NCI-H128 (cell line): ENCODE results near the gene ANGPTL8.

ENCODE experiments used
- DNase-seq: peaks from one replicate; lab custom pipeline; 2025; ENCODE audit not compliant: unreplicated experiment; lab: John Stamatoyannopoulos, UW

The ANGPTL8 gene

DNA sequence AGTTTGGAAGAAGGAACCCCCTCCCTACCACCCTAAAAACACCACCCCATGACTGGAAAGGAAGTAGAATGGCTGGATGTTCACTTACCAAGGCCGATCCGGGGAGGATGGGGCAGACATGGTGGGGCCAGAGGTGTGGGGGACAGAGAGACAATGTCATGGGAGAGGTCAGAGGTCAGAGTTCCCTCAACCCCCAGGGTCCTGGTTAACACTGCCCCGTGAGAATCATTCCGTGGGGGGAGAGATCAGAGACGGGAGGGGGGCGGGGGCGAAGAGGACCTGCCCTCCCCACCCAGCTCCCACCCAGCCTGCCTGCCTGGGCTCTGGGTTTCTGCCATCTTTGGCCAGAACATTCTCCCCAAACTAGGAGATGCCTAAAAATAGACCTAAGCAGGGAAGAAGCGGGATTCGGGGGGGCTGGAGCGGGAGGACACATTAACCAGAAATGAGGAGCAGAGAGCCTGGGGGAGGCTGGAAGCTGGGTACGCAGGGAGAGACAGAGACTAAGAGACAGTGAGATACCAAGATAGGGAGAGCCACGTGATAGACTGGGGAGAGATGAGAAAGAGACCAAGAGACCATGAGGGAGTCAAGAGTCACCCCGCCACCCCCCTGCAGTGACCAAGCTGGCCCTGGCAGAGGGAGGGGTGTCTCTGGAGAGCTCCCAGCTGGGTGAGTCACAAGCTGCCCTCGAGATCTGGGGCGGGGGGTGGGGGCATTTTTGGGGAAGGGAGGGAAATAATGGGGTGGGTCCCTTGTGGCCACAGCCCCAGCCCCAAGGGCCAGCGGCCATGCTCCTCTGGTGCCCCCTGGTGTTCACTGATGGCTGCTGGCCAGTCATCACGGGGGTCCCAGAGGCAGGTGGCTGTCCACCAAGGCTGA is 36.0 kb upstream of the ANGPTL8 start:
- DNase-seq, result no peak

DNA sequence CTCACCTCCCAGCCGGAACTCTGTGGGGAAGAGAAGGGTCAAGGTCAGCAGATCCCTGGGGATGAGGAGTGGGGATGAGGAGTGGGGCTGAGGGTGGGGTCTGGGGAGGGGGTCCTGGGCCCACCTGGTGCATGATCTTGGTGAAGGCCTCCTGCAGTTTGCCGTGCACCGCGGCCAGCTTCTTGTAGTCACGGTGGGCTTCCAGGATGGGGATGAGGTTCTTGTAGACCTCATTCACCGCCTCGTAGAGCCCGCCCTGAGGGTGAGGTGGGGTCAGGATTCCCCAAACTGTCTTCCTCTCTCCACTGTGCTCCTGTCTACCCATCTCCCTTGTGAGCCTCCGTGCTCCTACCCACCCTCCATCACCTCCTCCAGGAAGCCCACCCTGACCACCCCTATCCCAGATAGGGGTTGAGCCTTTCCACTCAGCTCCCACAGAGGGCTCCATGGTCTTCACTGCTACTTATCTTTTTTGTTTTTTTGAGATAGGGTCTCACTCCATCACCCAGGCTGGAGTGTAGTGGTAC is 35.3 kb upstream of the ANGPTL8 start:
- no peak for DNase-seq

DNA sequence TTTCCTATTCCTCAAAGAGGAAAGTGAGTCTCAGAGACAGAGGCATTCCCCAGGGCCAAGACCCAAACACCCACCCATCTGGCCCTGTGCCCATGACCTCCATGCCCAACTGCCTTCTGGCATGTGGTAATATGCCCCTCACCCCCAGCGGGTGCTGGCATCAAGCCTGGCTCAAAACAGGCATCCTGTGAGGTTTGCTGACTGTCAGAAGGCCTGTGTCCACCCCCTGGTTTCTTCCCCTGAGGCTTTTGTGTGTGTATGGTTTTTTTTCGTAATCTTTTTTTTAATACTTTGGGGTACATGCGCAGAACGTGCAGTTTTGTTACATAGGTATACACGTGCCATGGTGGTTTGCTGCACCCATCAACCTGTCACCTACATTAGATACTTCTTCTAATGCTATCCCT is 34.5 kb upstream of the ANGPTL8 start:
- no peak for DNase-seq

DNA sequence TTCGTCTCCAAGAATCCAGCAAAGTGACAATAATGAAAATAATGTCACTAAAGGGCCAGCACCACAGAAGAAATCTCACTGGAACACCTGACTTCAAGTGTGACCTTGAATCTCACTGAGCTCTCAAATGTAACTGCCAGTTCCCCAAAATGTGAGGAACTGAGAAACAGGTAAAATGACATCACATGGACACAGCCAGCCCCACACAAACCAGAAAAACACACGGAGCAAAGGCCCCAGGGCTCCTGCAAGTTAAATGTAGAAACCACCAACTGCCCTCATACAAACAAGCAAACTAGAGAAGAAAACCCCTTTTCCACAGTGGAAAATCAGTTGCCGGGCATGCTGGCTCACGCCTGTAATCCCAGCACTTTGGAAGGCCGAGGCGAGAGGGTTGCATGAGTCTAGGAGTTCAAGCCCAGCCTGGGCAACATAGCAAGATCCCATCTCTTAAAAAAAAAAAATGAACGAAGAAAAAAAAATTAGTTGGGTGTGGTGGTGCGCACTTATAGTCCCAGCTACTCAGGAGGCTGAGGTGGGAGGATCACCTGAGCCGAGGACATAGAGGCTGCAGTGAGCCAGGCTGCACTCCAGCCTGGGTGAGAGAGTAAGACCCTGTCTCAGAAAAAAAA is 33.4 kb upstream of the ANGPTL8 start:
- no peak for DNase-seq

DNA sequence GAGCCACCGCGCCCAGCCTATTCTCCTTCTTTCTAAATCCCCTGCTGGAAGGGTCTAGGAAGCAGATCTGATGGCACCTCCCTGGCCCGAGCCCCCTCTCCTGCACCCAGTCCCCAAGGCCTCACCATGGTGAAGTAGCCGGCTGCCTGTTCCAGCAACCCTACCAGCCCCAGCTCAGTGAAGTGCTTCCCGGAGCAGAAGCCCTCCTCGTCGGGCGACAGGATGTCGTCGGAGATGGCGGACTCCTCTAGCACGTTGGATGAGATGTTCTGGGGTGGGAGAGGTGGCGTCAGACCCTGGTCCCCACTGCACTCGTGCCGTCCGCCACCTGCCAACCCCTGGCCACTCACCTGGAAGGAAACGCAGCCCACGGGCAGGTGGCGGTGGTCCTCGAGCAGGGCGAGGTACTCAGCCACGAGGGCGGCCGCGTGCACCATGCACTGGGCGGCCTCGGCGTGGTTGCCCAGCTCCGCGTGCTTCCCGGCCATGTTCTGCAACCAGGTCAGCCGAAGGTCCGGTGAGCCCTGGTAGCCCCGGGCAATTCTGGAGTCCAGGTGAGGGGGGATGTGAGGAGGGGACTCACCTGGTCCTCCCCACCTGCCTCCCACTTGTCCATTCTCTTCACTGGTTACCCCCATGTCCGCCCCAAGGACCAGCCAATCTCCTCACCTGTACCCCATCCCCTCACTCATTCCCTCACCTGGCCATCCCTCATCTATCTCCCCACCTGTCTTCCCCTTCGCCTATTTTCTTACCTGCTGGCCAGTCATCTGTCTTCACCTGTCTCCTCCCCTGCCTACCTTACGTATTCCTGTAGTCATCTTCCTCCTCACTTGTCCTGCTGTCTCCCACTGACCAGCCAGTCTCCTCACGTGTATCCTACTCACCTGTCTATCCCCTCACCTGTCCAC is 30.6 kb upstream of the ANGPTL8 start:
- DNase-seq, result no peak

DNA sequence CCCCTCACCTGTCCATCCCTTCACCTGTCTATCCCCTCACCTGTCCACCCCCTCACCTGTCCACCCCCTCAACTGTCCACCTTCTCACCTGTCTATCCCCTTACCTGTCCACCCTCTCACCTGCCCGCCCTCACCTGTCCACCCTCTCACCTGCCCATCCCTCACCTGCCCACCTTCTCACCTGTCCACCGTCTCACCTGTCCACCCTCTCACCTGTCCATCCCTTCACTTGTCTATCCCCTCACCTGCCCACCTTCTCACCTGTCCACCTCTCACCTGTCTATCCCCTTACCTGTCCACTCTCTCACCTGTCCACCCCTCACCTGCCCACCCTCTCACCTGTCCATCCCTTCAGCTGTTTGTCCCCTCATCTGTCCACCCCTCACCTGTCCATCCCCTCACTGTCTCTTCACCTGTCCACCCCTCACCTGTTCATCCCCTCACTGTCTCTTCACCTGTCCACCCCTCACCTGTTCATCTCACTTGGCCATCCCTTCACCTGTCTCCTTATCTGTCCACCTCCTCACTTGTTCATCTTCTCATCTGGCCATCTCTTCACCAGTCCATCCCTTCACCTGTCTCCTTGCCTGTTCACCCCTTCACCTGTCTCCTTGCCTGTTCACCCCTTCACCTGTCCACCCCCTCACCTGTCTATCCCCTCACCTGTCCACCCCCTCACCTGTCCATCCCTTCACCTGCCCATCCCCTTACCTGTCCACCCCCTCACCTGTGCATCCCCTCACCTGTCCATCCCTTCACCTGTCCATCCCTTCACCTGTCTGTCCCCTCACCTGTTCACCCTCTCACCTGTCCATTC is 29.4 kb upstream of the ANGPTL8 start:
- DNase-seq, result no peak

DNA sequence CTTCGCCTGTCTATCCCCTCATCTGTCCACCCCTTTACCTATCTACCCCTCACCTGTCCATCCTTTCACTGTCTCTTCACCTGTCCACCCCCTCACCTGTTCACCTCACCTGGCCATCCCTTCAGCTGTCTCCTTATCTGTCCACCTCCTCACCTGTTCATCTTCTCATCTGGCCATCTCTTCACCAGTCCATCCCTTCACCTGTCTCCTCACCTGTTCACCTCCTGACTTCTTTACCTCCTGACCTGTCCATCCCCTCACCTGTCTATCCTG is 28.8 kb upstream of the ANGPTL8 start:
- no peak for DNase-seq

DNA sequence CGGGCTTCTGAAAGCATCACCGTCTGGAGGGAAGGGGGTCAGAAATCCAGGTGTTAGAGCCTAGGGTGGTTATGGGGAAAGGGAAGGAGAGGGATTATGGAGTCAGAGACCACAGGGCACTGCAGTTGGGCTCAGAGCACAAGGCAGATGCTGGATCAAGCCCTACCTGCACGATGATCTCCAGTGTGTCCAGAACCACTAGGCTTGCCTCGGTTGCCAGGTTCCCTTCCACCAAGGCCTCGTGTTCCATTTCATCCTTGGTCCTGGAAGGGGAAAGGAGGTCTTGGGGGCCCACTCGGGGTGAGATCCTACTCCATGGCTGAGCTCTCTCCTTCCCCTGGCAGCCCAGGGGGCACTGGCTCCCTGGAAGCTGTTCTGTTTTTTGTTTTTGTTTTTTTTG is 25.0 kb upstream of the ANGPTL8 start:
- no peak for DNase-seq

DNA sequence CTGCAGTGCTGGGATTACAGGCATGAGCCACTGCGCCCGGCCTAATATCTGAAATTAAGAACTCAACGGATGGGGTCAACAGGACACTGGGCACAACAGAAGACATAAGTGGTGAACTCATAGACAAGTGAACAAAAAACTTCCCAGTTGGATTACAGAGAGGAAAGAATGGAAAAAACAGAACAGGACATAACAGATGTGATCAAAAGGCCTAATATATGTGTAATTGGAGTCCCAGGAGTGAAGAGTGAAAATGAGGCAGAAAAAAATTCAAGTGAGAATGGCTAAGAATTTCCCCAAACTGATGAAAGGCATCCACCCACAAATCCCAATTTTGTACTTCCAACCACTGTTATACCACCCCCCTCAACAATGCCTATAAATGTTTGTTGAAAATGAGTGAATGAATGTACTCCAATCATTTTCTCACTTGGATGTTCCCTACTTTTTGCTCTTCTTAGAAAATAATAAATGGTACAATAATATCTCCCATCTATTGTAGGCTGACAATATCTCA is 18.3 kb upstream of the ANGPTL8 start:
- DNase-seq, result no peak

DNA sequence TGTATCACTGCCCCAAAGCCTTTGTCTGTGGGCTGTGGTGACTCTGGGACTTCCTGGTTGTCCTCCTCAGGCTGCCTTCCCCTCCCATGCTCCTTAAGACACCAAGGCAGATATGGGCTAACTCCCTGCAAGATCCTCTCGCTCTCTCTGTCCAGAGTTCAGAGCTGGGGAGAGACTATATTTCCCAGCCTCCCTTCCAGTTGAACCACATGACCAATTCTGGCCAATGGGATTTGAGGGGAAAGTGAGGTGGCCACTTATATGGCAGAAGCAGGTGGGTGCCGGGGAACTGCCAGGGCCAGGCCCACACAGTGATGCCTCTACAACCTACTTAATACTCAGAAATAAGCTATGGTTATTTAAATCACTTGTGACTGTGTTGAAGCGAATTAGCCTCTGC is 16.2 kb upstream of the ANGPTL8 start:
- no peak for DNase-seq

DNA sequence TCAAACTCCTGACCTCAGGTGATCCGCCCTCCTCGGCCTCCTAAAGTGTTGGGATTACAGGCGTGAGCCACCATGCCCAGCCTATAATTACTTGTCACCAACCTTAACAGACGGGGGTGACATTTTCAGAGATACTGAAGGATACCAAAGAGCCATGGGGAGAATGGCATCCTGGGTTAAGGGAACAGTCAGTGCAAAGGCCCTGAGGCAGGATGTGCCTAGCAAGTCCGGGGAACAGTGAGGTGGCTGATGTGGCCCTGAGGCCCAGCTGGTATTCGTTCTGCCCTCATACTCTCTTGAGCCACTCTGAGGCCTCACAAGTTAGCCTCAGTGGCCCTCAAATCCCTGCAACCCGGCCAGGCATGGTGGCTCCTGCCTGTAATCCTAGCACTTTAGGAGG is 15.0 kb upstream of the ANGPTL8 start:
- no peak for DNase-seq

DNA sequence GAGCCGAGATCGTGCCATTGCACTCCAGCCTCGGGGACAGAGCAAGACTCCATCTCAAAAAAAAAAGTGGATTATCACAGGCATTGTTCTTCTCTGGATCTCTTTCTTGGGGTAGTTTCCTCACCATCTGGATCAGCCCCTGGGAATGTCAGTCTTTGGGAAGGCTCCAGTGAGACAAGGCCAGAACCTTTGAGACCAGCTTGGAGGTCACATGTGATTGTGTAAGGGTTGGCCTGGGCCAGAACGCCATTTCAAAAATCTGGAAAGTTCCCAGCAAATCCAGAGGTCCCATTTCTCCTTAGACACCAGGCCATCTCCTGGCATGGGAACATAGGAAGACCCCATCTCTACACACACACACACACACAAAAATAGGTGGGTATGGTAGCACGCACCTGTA is 14.2 kb upstream of the ANGPTL8 start:
- DNase-seq, result no peak

DNA sequence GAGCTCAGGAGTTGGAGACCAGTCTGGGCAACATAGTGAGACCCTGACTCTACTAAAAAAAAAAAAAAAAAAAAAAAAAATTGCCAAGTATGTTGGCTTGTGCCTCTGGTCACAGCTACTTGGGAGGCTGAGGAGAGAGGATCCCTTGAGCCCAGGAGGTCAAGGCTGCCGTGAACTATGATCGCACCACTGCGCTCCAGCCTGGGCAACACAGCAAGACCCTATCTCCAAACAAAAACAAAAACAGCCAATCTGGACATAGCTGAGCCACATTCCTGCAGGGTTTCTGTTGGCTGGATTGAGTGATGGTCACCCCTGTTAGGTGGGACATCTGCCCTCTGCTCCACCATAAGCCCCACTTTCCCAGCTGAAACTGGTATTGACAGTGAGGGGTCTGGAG is 13.6 kb upstream of the ANGPTL8 start:
- no peak for DNase-seq

DNA sequence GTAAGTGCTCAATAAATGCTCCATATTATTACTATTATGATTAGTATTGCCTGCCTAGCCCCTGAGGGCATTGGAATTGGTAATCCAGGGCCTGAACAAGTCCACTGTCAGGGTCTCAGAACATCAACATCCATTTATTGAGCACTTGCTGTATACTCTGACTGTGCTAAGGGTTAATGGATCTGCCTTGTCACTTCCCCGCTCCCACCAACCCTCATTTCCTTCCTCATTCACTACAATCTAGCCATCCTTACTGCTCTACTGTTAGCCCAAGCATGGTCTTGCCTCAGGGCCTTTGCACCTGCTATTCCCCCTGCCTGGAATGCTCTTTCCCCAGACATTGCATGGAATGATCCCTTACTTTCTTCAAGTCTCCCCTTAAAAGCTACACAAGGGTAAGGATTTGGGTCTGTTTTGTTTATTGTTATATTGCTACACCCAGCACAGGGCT is 12.7 kb upstream of the ANGPTL8 start:
- DNase-seq, result no peak

DNA sequence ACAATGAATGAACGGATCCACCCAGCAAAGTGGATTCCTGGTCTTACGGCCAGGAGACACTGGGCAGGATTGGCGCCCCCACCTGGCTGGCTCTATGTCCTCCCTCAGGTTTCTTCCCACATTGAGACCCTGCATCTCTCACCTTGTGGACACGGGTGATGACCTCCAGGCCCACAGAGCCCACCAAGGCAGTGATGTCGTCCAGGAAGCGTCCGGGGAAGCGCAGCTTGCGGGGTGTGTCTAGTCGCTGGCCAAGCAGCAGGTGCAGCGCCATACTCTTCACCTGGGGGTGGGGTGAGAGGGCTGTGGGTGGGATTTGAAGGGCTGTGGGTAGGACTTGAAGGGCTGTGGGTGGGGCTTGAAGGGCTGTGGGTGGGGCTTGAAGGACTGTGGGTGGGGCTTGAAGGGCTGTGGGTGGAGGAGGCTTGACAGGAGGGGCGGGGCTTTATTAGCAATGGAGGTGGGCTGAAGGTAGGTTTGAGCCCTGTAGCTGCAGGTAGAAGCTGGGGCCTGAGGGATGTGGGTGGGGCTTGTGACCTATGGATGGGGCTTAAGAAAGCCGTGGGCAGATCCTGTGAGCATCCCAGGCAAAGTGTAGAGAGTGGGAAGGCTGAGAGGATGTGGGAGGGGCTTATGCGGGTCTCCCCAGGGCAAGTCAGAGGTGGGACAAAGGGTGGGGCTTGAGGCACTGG is 12.1 kb upstream of the ANGPTL8 start:
- no peak for DNase-seq

DNA sequence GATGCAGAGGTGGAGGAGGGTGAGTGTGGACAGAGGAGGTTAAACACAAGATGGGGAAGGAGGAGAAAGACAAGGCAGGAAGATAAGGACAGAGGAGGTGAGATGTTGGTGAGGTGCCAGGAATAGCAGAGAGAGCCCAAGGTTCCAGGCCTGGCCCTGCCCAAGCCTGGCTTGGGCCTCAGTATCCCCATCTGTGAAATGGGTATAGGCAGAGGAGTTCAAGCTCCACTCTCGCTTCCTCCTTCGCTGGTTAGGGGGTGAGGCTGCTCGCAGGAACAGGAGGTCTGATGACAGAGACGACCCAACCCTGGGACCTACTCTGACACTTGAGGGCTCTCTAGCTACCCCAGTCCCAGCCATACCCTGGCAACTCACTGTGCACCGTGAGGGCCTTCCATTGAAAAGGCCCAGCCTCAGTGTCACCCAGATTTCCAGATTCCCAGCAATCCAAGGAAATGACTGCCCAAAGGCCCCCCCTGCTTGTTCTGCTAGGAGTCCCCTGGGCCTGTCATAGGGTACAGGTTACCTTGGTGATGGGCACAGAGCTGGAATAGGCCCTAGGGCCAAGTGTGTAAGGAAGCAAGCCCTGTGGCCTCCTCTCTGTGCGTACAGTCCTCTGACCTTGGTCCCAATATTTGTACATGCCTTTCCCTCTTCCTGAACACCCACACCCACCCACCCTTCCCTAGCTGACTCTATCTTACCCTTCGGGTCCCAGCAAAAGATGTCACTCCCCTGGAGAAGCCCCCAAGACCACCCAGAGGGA is 8.6 kb upstream of the ANGPTL8 start:
- DNase-seq, result no peak

DNA sequence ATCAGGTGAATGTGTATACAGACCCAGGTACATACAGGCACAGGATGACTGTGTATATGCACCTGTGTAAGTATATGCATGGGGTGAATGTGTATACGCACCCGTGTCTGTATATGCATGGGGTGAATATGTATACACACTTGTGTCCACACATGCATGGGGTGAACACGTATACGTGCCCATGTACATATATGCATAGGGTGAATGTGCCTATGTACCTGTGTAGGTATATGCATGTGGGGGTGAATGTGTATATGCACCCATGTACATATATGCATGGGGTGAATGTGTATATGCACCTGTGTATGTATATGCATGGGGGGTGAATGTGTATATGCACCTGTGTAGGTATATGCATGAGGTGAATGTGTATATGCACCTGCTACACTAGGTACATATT is 6.9 kb upstream of the ANGPTL8 start:
- no peak for DNase-seq

DNA sequence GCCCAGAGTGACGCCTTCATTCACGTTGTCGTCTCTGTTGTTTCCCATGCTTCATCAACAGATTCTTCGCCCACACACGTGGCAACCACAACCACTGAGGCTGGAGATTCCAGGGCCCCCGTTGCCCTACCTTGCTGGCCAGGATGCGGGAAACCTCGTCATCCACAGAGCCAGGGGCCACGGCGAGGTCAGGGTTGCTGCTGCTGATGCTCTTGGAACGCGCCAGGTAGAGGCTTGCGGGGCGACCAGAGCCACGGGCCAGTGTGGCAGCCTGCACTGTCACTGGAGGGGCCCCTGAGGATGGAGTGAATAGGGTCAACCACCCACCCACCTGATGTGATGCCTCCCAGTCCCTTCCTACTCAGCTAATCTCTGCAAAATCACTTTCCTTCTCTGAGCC is 6.3 kb upstream of the ANGPTL8 start:
- no peak for DNase-seq

DNA sequence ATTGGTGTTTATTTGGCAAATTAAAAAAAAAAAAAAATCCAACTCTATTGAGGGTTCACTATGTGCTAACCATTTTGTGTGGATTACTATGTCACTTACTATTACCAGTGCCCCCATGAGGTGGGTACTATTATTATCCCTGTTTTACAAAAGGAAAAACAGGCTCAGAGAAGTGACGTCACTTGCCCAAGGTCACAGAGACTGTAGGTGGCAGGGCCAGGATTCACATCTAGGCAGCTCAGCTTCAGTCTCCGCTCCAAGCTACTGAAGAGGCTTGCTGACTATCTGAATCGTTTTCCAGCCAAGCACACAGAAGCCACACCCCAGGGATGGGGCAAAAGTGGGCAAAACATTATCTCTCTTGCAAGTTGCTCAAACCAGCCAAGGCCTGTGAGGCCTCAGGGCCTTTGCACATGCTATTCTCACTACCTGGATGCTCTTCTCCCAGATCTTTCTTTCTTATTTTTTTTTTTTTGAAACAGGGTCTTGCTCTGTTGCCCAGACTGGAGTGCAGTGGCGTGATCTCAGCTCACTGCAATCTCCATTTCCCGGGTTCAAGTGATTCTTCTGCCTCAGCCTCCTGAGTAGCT is 4.8 kb upstream of the ANGPTL8 start:
- no peak for DNase-seq
